NCI-H2029 treated with DMSO at 0.1 percent for 48 hours (cell line): ENCODE results near the gene SDK1.

ENCODE experiments used
- DNase-seq: peaks from one replicate; lab custom pipeline; 2025; lab: John Stamatoyannopoulos, UW

Gene SDK1

GRCh38 chr7:3415861-3416312 is 114.8 kb downstream of the SDK1 start:
- no peak for DNase-seq

GRCh38 chr7:3416453-3416852 is 115.4 kb downstream of the SDK1 start:
- no peak for DNase-seq

DNA sequence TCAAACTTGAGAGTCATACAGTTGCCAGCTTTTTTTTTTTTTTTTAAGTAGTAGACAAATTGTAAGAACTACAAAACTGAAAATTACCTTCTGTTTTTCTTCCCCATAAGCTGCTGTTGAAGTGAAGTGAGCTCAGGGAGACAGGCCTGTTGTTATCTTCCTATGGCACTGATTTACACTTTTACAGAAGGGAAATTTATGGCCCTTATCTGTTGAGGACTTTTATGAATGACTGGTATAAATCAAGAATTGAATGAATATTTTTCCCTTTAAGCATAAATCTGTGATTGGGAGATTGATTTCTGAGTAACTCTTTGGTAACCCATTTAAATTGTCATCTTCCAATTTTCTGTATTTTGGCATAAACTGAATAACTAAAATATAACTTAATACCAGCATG is 124.0 kb downstream of the SDK1 start:
- DNase-seq: no peak

GRCh38 chr7:3426064-3426463 is 125.0 kb downstream of the SDK1 start:
- no peak for DNase-seq

- no peak for DNase-seq
Observed at GRCh38 chr7:3427957-3428356, 126.9 kb downstream of the SDK1 start.

DNA sequence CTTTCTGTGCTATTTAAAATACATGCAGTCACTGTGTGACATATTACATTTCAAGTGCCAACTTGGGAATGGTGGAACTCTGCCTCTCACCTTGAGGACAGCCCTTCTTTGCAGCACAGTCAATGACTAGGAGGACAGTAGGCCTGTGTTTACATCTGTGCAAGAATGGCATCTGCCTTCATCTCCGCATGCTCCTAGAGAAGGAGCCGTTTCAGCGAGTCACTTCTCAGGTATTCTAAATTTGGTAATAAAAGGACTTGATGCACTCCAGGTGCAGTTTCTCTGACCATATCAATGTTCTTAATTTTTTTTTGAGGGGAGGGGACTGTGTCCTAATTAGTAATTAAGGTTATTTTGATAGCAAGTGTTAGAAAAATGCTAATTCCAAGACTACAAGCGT is 128.9 kb downstream of the SDK1 start:
- DNase-seq: no peak

DNA sequence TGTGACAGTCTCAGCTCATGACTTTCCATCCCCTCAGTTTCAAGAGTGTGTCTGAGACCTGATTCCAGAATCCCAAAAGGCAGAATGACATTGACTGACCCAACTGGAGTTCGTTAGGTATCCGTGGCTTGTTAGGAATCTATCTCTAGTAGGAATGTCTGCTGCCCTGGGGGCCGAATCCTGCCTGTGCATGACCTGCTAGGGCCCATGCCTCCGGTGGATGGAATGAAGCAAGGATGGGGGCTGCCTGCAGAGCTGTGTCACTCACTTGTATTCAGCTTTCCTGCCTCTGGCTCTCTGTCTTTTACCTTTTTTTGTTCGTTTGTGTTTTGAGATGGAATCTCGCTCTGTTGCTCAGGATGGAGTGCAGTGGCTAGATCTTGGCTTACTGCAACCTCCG is 129.5 kb downstream of the SDK1 start:
- no peak for DNase-seq

GRCh38 chr7:3431306-3431705 is 130.3 kb downstream of the SDK1 start:
- no peak for DNase-seq

GRCh38 chr7:3432911-3433310 is 131.9 kb downstream of the SDK1 start:
- no peak for DNase-seq

DNA sequence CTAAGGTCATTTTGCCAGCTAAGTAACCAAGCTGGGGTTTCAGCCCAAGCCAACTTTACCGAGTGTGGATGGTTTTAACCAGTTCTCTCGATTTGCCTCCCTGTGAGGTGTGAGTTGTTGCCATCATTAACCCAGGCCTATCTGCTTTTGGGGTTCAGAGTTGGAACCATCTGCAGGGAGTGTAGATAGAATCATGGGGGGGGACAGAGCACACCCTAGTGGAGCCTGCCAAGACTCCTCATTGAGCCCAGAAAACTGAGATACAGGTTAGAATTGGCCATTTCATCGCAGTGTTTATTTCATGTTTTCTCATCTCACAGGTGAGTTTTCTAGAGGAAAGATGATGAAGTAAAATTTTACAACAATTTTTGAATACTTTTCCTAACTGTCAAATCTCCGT is 133.6 kb downstream of the SDK1 start:
- no peak for DNase-seq

- no peak for DNase-seq
Observed at GRCh38 chr7:3436112-3436511, 135.1 kb downstream of the SDK1 start.

DNA sequence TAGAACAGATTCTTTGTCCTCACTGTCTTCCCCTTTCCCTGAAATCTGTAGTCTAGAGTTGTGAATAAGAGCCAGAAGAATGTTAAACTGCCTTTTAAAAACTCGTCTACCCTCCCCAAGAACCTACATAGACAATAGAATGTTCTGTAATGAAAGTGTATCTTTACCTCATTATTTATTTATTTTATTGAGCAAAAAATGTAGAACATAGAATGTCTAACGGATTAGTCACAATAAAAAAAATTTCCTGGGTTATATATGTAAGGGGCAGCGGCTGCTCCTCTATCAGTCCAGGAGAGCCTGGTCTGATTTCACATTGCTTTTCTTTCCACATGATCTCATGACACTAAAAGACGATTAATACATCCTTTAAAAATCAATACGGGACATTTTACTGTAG is 135.7 kb downstream of the SDK1 start:
- no peak for DNase-seq

DNA sequence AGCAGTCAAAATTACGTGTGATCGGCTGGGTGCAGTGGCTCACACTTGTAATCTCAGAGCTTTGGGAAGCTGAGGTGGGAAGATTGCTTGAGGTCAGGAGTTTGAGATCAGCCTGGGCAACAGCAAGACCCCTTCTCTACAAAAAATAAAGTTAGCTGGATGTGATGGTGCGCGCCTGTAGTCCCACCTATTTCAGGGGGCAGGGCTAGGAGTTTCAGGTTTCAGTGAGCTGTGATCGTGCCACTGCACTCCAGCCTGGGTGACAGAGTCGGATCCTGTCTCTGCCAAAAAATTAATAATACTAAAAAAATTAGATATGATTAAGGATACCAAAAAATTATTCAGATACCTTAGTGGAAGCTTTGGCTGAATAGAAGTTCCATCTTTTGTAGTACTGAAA is 136.4 kb downstream of the SDK1 start:
- DNase-seq: no peak

GRCh38 chr7:3438352-3438751 is 137.3 kb downstream of the SDK1 start:
- no peak for DNase-seq

GRCh38 chr7:3439333-3440030 is 138.4 kb downstream of the SDK1 start:
- DNase-seq: no peak

- DNase-seq: no peak
Observed at GRCh38 chr7:3440509-3440908, 139.5 kb downstream of the SDK1 start.

DNA sequence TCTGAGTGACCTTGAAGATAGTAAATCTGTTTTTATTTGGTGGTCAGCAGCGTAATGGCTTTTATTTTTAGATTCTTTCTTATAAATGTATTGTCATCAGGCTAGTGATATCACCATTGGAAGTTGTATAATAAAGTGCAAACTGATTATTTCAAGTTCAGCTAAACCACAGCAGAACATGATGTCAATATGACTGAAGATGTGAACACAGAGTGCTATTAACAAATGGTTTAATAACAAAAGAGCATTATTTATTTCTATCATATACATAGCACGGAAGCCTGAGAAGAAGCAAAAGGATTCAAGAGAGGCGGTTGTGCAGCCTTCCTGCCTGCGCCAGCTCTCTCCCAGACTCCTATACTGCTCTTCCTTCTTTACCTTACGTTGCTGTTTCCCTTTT is 142.7 kb downstream of the SDK1 start:
- DNase-seq: no peak

DNA sequence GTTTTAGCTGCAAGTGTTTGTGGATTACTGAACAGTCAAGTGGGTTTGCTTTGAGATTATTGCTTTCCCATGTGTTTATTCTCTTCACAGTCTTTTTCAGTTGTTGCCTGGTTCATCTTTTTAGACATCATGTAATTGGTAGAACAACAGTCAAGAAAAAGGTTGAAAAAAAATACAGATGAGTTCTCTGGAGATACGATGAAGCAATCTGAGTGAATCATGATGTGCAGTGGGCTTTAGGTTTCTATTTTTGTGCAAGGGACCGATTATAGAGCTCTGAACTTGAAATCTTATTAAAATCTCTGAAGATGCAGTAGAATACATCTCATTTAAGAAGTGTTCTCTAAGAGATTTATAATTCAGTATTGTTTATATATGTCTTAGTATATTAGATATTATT is 145.7 kb downstream of the SDK1 start:
- DNase-seq: no peak

DNA sequence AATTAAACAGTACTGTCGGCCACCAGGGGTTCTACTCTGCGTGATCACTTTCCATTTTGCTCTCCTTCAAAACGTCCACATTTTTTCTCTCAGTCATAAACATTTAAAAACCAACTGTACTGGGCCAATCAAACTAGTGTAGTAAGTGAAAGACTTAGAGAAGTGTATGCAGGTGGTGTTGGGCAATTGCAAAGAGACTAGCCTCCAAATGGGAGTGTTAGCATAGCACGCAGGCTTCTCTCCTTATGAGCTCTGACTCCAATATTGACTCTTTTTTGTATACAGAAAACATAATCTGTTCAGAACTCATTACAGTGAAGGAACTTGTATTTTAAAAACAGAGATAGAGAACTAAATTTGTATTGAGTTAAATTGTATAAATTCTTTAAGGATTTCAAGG is 150.6 kb downstream of the SDK1 start:
- DNase-seq: no peak

- no peak for DNase-seq
Observed at GRCh38 chr7:3453398-3453797, 152.3 kb downstream of the SDK1 start.

GRCh38 chr7:3455806-3456595 is 154.9 kb downstream of the SDK1 start:
- DNase-seq: no peak

DNA sequence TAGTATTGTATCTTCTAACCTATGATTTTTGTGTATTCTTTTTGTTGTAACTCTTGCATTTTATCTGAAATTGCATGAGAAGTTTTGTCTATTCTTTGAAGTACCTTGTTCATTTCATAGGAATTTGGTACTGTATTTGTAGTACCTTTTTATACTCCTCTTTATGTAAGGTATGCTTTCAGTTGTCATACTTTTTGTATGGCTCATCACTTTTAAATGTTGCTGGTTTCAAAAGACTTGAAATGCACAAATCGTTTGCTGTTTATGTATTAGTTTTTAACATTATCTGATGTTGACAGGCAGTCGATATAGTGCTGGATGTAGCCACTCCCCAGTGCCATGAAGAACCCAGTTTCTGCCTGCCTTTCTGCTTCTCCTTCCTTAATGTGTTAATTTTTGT is 158.1 kb downstream of the SDK1 start:
- DNase-seq: no peak

GRCh38 chr7:3461923-3462322 is 160.9 kb downstream of the SDK1 start:
- no peak for DNase-seq

- DNase-seq: no peak
Observed at GRCh38 chr7:3463696-3464095, 162.6 kb downstream of the SDK1 start.
